H9 (cell line): ENCODE data around the gene SERPINA10. TPM values are rescaled to one million over a fixed set of nuclear protein-coding genes. Genes with fewer than 3 reads are reported as not detected.

Experiments used
- DNase-seq: peaks from one replicate; pipeline ENCODE4 v3.0.0-alpha.2; 2017
- H2AFZ ChIP-seq: one replicate; pipeline ENCODE4 v1.6.1; 2013; ENCODE audit warnings: mild to moderate bottlenecking, low read length, control low read depth, moderate library complexity
- H2AK5ac ChIP-seq: 2 replicates; pipeline ENCODE4 v1.6.1; 2013; ENCODE audit warnings: low read length, control low read depth, mixed read lengths; ENCODE audit not compliant: insufficient read length
- H2BK120ac ChIP-seq: one replicate; pipeline ENCODE4 v1.6.1; 2013; ENCODE audit warnings: low read depth, mild to moderate bottlenecking, low read length, control low read depth, inconsistent platforms; ENCODE audit not compliant: poor library complexity, severe bottlenecking
- H2BK12ac ChIP-seq: 2 replicates; pipeline ENCODE4 v1.6.1; 2013; ENCODE audit warnings: low read length, control low read depth, mixed read lengths, low read depth; ENCODE audit not compliant: insufficient read length
- H2BK15ac ChIP-seq: 2 replicates; pipeline ENCODE4 v1.6.1; 2013; ENCODE audit warnings: low read depth, low read length, control low read depth
- H2BK20ac ChIP-seq: one replicate; pipeline ENCODE4 v1.6.1; 2013; ENCODE audit warnings: low read depth, mild to moderate bottlenecking, low read length, control low read depth, inconsistent platforms; ENCODE audit not compliant: poor library complexity, severe bottlenecking
- H2BK5ac ChIP-seq: 2 replicates; pipeline ENCODE4 v1.6.1; 2013; ENCODE audit warnings: low read length, control low read depth, mixed read lengths; ENCODE audit not compliant: insufficient read length
- H3K14ac ChIP-seq: 2 replicates; pipeline ENCODE4 v1.6.1; 2013; ENCODE audit warnings: low read length, control low read depth; ENCODE audit not compliant: insufficient read depth
- H3K18ac ChIP-seq: 2 replicates; pipeline ENCODE4 v1.6.1; 2013; ENCODE audit warnings: low read depth, mild to moderate bottlenecking, mixed read lengths, low read length, control low read depth; ENCODE audit not compliant: insufficient read length
- H3K23ac ChIP-seq: 2 replicates; pipeline ENCODE4 v1.6.1; 2013; ENCODE audit warnings: low read length, control low read depth, mixed read lengths, low read depth; ENCODE audit not compliant: insufficient read length
- H3K23me2 ChIP-seq: 2 replicates; pipeline ENCODE4 v1.6.1; 2013; ENCODE audit warnings: low read depth, mild to moderate bottlenecking, mixed read lengths, low read length, control low read depth; ENCODE audit not compliant: insufficient read length, poor library complexity, severe bottlenecking
- H3K27ac ChIP-seq: 2 replicates; pipeline ENCODE4 v1.5.1; 2013; ENCODE audit warnings: low read length, control low read depth, mixed read lengths, low read depth; ENCODE audit not compliant: insufficient read length
- H3K27me3 ChIP-seq: 2 replicates; pipeline ENCODE4 v1.6.1; 2013; ENCODE audit warnings: low read length, control low read depth, inconsistent platforms; ENCODE audit not compliant: insufficient read depth
- H3K4ac ChIP-seq: 2 replicates; pipeline ENCODE4 v1.6.1; 2013; ENCODE audit warnings: low read depth, mild to moderate bottlenecking, control low read depth, inconsistent platforms, low read length, moderate library complexity
- H3K4me1 ChIP-seq: 2 replicates; pipeline ENCODE4 v1.6.1; 2013; ENCODE audit warnings: low read length, control low read depth, inconsistent platforms; ENCODE audit not compliant: insufficient read depth
- H3K4me2 ChIP-seq: 2 replicates; pipeline ENCODE4 v1.6.1; 2013; ENCODE audit warnings: low read length, control low read depth, mixed read lengths; ENCODE audit not compliant: insufficient read length, insufficient read depth
- H3K56ac ChIP-seq: 2 replicates; pipeline ENCODE4 v1.6.1; 2013; ENCODE audit warnings: low read depth, mild to moderate bottlenecking, mixed read lengths, low read length, control low read depth; ENCODE audit not compliant: insufficient read length
- H3K79me1 ChIP-seq: 2 replicates; pipeline ENCODE4 v1.6.1; 2013; ENCODE audit warnings: low read depth, mild to moderate bottlenecking, moderate library complexity, low read length, control low read depth, inconsistent platforms; ENCODE audit not compliant: insufficient read depth, poor library complexity, severe bottlenecking
- H3K79me2 ChIP-seq: 2 replicates; pipeline ENCODE4 v1.6.1; 2013; ENCODE audit warnings: low read length, control low read depth, inconsistent platforms; ENCODE audit not compliant: insufficient read depth
- H3K9ac ChIP-seq: 2 replicates; pipeline ENCODE4 v1.6.1; 2013; ENCODE audit warnings: low read length, control low read depth, mixed read lengths; ENCODE audit not compliant: insufficient read length; ENCODE audit errors: extremely low read depth
- H3K9me3 ChIP-seq: one replicate; pipeline ENCODE4 v1.6.1; 2013; ENCODE audit warnings: low read depth, low read length, inconsistent platforms; ENCODE audit not compliant: control insufficient read depth
- H3T11ph ChIP-seq: one replicate; pipeline ENCODE4 v1.6.1; 2013; ENCODE audit warnings: mild to moderate bottlenecking, low read length, control low read depth, inconsistent platforms
- H4K20me1 ChIP-seq: one replicate; pipeline ENCODE4 v1.6.1; 2013; ENCODE audit not compliant: control insufficient read depth, insufficient read length, insufficient read depth
- H4K5ac ChIP-seq: 2 replicates; pipeline ENCODE4 v1.6.1; 2013; ENCODE audit warnings: low read depth, mild to moderate bottlenecking, mixed read lengths, low read length, control low read depth; ENCODE audit not compliant: insufficient read length
- H4K8ac ChIP-seq: replicated peaks from 2 replicates; pipeline ENCODE4 v1.6.1; 2013; ENCODE audit warnings: low read length, control low read depth, mixed read lengths, low read depth; ENCODE audit not compliant: insufficient read length
- H4K91ac ChIP-seq: 2 replicates; pipeline ENCODE4 v1.6.1; 2013; ENCODE audit warnings: low read depth, mild to moderate bottlenecking, moderate library complexity, mixed read lengths, low read length, control low read depth; ENCODE audit not compliant: insufficient read length
- H3K27ac Mint-ChIP-seq, 3 experiments: 2 replicates in 2 of 3; 3 replicates in 1 of 3; pipeline ENCODE4 v1.8.0; 2020 to 2021; ENCODE audit warnings: mixed read lengths in 3 of 3, mild to moderate bottlenecking in 1 of 3, moderate library complexity in 1 of 3
- H3K27me3 Mint-ChIP-seq: 2 replicates; pipeline ENCODE4 v1.8.0; 2021; ENCODE audit warnings: low read depth, mild to moderate bottlenecking, moderate library complexity, mixed read lengths
- H3K36me3 Mint-ChIP-seq, 3 experiments: 2 replicates in 2 of 3; 3 replicates in 1 of 3; pipeline ENCODE4 v1.8.0; 2020 to 2021; ENCODE audit warnings: low read depth in 3 of 3, mixed read lengths in 3 of 3; ENCODE audit not compliant: insufficient read depth in 1 of 3
- H3K4me1 Mint-ChIP-seq, 2 experiments: 2 replicates each; pipeline ENCODE4 v1.8.0; 2020; ENCODE audit warnings: mixed read lengths in 2 of 2
- H3K4me3 Mint-ChIP-seq, 2 experiments: 2 replicates in 1 of 2; 3 replicates in 1 of 2; pipeline ENCODE4 v1.8.0; 2020 to 2021; ENCODE audit warnings: mild to moderate bottlenecking in 2 of 2, mixed read lengths in 2 of 2, moderate library complexity in 1 of 2
- H3K9me3 Mint-ChIP-seq, 2 experiments: 2 replicates in 1 of 2; 3 replicates in 1 of 2; pipeline ENCODE4 v1.8.0; 2020; ENCODE audit warnings: mild to moderate bottlenecking in 2 of 2, mixed read lengths in 2 of 2, moderate library complexity in 1 of 2
- CTCF ChIP-seq: fragments of 200-600 bp; sonication (generic); conservative IDR thresholded peaks from 3 replicates; pipeline ENCODE4 v1.8.0; 2021; ENCODE audit warnings: antibody characterized with exemption, mild to moderate bottlenecking
- WGBS: extraction: QIAGEN DNeasy Blood & Tissue Kit; methylation state at CpG from one replicate; pipeline ENCODE4 v1.1.7; 2013; ENCODE audit warnings: missing lambda C conversion rate, low lambda C conversion rate, mixed read lengths; ENCODE audit not compliant: insufficient read length; ENCODE audit errors: extremely low coverage; 5-methylcytosine and 5-hydroxymethylcytosine counted together
- total RNA-seq: library from RNA; stranded (reverse); gene quantifications from 2 replicates; pipeline ENCODE4 v1.2.1, GENCODE V29; 2021

Gene SERPINA10
- total RNA-seq, 1 experiment from 2014 or later: not detected

GRCh38 chr14:94310248-94310647 is 17.2 kb upstream of the SERPINA10 start:
- no peak for DNase-seq
- H3K4me3 Mint-ChIP-seq: no peak overlapping the region
- WGBS: no CpG with 5 or more reads among the region's 3 CpGs

More at GRCh38 chr14:94310248-94310647, 17.2 kb upstream of the SERPINA10 start:
- no peak overlapping the region for H4K91ac ChIP-seq
- no peaks in the 10 kb centered on the region for H3K27me3 ChIP-seq
- H2BK12ac ChIP-seq: no peak overlapping the region
- no peaks in the 10 kb centered on the region for H3K9me3 ChIP-seq
- no peaks in the 10 kb centered on the region for H3K4me1 Mint-ChIP-seq
- H3K79me2 ChIP-seq: no peaks in the 10 kb centered on the region
- no peak overlapping the region for H3K23ac ChIP-seq
- no peak overlapping the region for H3K18ac ChIP-seq
- H2BK20ac ChIP-seq: no peak overlapping the region
- no peak overlapping the region for H3K27ac ChIP-seq
- no peaks in the 10 kb centered on the region for H3K79me1 ChIP-seq
- H3K9me3 Mint-ChIP-seq: peaks cover 14 to 18% of the 10 kb centered on the region in 2 experiments
- no peak overlapping the region for H2BK120ac ChIP-seq
- no peak overlapping the region for H4K5ac ChIP-seq
- H2AFZ ChIP-seq: no peak overlapping the region
- H3K36me3 Mint-ChIP-seq: peaks cover 3 to 8% (median 4%) of the 10 kb centered on the region in 3 experiments; a peak in 4 of 7 replicates
- TF ChIP-seq CTCF: no peak
- no peak overlapping the region for H3K9ac ChIP-seq
- H3T11ph ChIP-seq: no peak overlapping the region
- H4K8ac ChIP-seq: no peak overlapping the region
- H3K23me2 ChIP-seq: no peaks in the 10 kb centered on the region
- no peak overlapping the region for H3K4me2 ChIP-seq
- no peak overlapping the region for H2BK5ac ChIP-seq
- no peak overlapping the region for H2AK5ac ChIP-seq
- H3K27ac Mint-ChIP-seq: no peak overlapping the region
- H3K4me1 ChIP-seq: no peaks in the 10 kb centered on the region
- no peak overlapping the region for H3K56ac ChIP-seq
- H4K20me1 ChIP-seq: no peaks in the 10 kb centered on the region
- no peak overlapping the region for H3K4ac ChIP-seq
- peaks cover 11% of the 10 kb centered on the region for H3K27me3 Mint-ChIP-seq
- H2BK15ac ChIP-seq: no peak overlapping the region
- no peak overlapping the region; the same call in 1 of the 2 replicates for H3K14ac ChIP-seq
